ENCODE data around the gene PNKP. TPM values are rescaled to one million over a fixed set of nuclear protein-coding genes. Genes with fewer than 3 reads are reported as not detected.

The PNKP gene
- total and polyA plus RNA-seq, 2 of the 8 experiments (the other 6 are each of a cell fraction or from before 2014, with no cell fraction given): 45.8 to 105 TPM

DNA sequence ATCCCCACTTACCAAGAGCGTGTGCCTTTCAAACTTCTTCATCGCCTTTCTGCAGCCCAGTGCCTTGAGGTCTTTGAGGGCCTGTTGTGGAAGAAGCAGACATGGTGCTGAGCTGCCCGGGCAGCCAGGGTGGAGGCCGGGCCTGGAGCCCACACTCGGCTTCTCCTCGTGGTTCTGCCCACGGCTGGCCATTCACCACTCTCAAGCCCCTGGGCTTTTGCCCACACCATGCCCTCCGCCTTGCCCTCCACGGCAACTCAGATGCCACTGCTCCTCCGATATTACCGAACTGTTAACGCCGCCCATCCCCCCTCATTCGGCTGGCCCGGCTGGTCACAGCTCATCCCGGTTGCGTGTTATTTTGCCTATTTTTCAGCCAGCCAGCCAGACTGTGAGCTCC is 24.0 kb upstream of the PNKP start:
- Histone ChIP-seq H4K20me1 (replicated peaks in 1 of 2; ENCODE audit: control insufficient read depth in 1 of 2, insufficient read depth in 2 of 2, low read length in 2 of 2) (peaks cover 0 to 5% of the 10 kb centered on the region in 2 experiments), H3K9me3 (ENCODE audit: insufficient read depth in 2 of 2, low read depth in 1 of 2, low read length in 1 of 2) (peaks cover 0 to 10% of the 10 kb centered on the region in 2 experiments; a peak in 3 of 4 replicates), H3K4me1 (replicated peaks in 1 of 4; ENCODE audit: control insufficient read depth in 3 of 4, insufficient read depth in 4 of 4, low read length in 3 of 4) (peaks cover 0 to 10% (median 8%) of the 10 kb centered on the region in 4 experiments; a peak in 5 of 7 replicates), H3K9ac (replicated peaks in 1 of 4; ENCODE audit: extremely low read depth in 1 of 4, low read depth in 3 of 4, low read length in 3 of 4) (no peak overlapping the region), H2BK15ac (ENCODE audit: low read length) (peak overlapping the region; percentile 29; the same call in 1 of the 2 replicates), H3K4me2 (ENCODE audit: insufficient read depth in 1 of 2, low read depth in 2 of 2, low read length in 2 of 2) (peak overlapping the region in 1 of 2 experiments; percentile 65; a peak in 3 of 4 replicates), H2BK12ac (ENCODE audit: low read depth, low read length) (no peak overlapping the region), H2BK20ac (ENCODE audit: low read length) (no peak overlapping the region), H3K36me3 (ENCODE audit: control insufficient read depth in 2 of 4, insufficient read depth in 4 of 4, low read length in 3 of 4) (peaks cover 0 to 10% (median 0%) of the 10 kb centered on the region in 4 experiments; a peak in 2 of 8 replicates), H2BK5ac (ENCODE audit: low read depth, low read length) (no peak overlapping the region), H3K27ac (ENCODE audit: low read depth, low read length) (no peak overlapping the region), H3K18ac (ENCODE audit: extremely low read depth, low read length) (no peak overlapping the region; the same call in 1 of the 2 replicates), H3K4ac (replicated peaks; ENCODE audit: insufficient read length, low read depth, low read length) (no peak overlapping the region), H3K79me1 (ENCODE audit: low read depth, low read length) (no peaks in the 10 kb centered on the region), H3K4me3 (ENCODE audit: extremely low read depth in 1 of 4, insufficient read depth in 2 of 4, low read depth in 3 of 4, low read length in 4 of 4) (peak overlapping the region in 1 of 4 experiments; percentile 44; a peak in 3 of 8 replicates), H4K91ac (replicated peaks; ENCODE audit: insufficient read length, low read length) (no peak overlapping the region), H3K27me3 (replicated peaks in 1 of 4; ENCODE audit: control insufficient read depth in 3 of 4, extremely low read depth in 1 of 4, insufficient read depth in 3 of 4, low read length in 3 of 4) (peaks cover 0 to 11% (median 6%) of the 10 kb centered on the region in 4 experiments; a peak in 4 of 7 replicates), H3K56ac (replicated peaks; ENCODE audit: insufficient read length, low read depth, low read length) (no peak overlapping the region), H4K8ac (ENCODE audit: extremely low read depth, insufficient read depth, low read length) (peak overlapping the region; percentile 60; the same call in 1 of the 2 replicates), H3K23ac (ENCODE audit: insufficient read length) (no peak overlapping the region), H2AK5ac (ENCODE audit: low read depth, low read length) (no peak overlapping the region), H2BK120ac (replicated peaks; ENCODE audit: low read depth, low read length) (no peak overlapping the region), H3K79me2 (ENCODE audit: control insufficient read depth in 1 of 2, insufficient read depth in 2 of 2, low read length in 2 of 2) (no peaks in the 10 kb centered on the region), H2AFZ (ENCODE audit: low read length) (no peak overlapping the region), H4K5ac (ENCODE audit: insufficient read length, low read depth, low read length) (no peak overlapping the region), H3K14ac (ENCODE audit: insufficient read length) (no peak overlapping the region), H3K23me2 (ENCODE audit: low read depth, low read length) (peaks cover 2% of the 10 kb centered on the region; the same call in 1 of the 2 replicates)
- DNase-seq (ENCODE audit: low read depth in 1 of 2, low spot score in 2 of 2): no peak
- ChIA-PET CTCF (ENCODE audit: partially characterized antibody) (interaction anchor here (0.8 to 2.2 kb wide), 5 partner anchors 10 to 245 kb away, joined by 3 to 7 read pairs (median 3); no protein-coding TSS in a partner anchor), POLR2A (ENCODE audit: partially characterized antibody) (interaction anchor here (0.8 to 9.5 kb wide), 13 partner anchors 10 to 65 kb away, joined by 3 to 82 read pairs (median 4); partner anchors contain the start of genes AKT1S1, ATF5, NUP62 and TBC1D17)
- WGBS, 2 experiments (ENCODE audit: extremely low coverage in 1 of 2, insufficient coverage in 1 of 2, insufficient read length in 1 of 2, insufficient replicate concordance in 2 of 2, low coverage in 1 of 2, low lambda C conversion rate in 2 of 2, missing lambda C conversion rate in 1 of 2): 90% methylated on average over 17 of the region's 17 CpGs; no CpG with 5 or more reads in 1 of the 2 experiments
- no peak for FAIRE-seq
- no peak for TF ChIP-seq SIRT6 (IDR thresholded peaks at IDR 0.05; ENCODE audit: low read length)
- TF ChIP-seq SRF (IDR thresholded peaks at IDR 0.05; ENCODE audit: low read depth, low read length): no peak
- TF ChIP-seq CHD1 (IDR thresholded peaks at IDR 0.05; ENCODE audit: low read depth, low read length): no peak
- TF ChIP-seq KDM4A (IDR thresholded peaks at IDR 0.05; ENCODE audit: low read depth, low read length, severe bottlenecking): no peak
- TF ChIP-seq FOSL1 (IDR thresholded peaks at IDR 0.05; ENCODE audit: insufficient read depth, low read depth, low read length): no peak
- no peak for TF ChIP-seq CTBP2 (IDR thresholded peaks at IDR 0.05; ENCODE audit: borderline replicate concordance, insufficient read depth, insufficient read length, low read length)
- no peak for TF ChIP-seq HDAC2 (IDR thresholded peaks at IDR 0.05; ENCODE audit: borderline replicate concordance in 1 of 2, low read depth in 2 of 2, low read length in 2 of 2)
- TF ChIP-seq TBP (IDR thresholded peaks at IDR 0.05; ENCODE audit: low read depth, low read length): no peak
- TF ChIP-seq, protein P1, sequence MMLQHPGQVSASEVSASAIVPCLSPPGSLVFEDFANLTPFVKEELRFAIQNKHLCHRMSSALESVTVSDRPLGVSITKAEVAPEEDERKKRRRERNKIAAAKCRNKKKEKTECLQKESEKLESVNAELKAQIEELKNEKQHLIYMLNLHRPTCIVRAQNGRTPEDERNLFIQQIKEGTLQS (IDR thresholded peaks at IDR 0.05; ENCODE audit: insufficient read depth, low read depth, low read length): no peak
- TF ChIP-seq NRF1 (IDR thresholded peaks at IDR 0.05; ENCODE audit: low read depth, low read length): no peak
- no peak for TF ChIP-seq RNF2 (IDR thresholded peaks at IDR 0.05; ENCODE audit: borderline replicate concordance, low read depth, low read length, missing control alignments, poor library complexity, severe bottlenecking)
- no peak for TF ChIP-seq POLR2AphosphoS5 (IDR thresholded peaks at IDR 0.05; ENCODE audit: low read depth, low read length)

Measured in H1 (cell line).